ENCODE measurements around the gene TRAF7. TPM values are rescaled to one million over a fixed set of nuclear protein-coding genes. Genes with fewer than 3 reads are reported as not detected.
A peak's percentile ranks its signal among the peaks of the same experiment; 100 is the strongest.

The TRAF7 gene
- total RNA-seq, 1 donor from 2014 or later = 78.1 TPM

DNA sequence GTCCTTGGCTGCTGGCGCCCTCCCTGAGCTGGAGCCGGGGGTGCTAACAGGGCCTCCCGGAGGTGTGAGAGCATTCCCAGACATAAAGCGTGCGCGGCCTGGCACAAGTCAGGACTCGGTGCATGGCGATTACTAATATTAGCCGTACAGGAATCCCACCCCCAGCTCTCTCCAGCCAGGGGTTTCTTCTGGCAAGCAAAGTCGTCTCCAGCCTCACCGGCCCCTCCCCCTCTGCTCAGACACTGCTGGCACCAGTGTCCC, 35.8 kb downstream of the TRAF7 start:
- DNase-seq (ENCODE audit: extremely low spot score, unreplicated experiment) = no peak
- Mint-ChIP-seq H3K4me1 (ENCODE audit: unreplicated experiment) (no peaks in the 10 kb centered on the region), H3K36me3 (ENCODE audit: unreplicated experiment) (no peaks in the 10 kb centered on the region), H3K27me3 (ENCODE audit: unreplicated experiment) (peaks cover 6% of the 10 kb centered on the region), H3K4me3 (ENCODE audit: unreplicated experiment) (no peak overlapping the region), H3K27ac (ENCODE audit: unreplicated experiment) (no peak overlapping the region), H3K9me3 (ENCODE audit: unreplicated experiment) (no peaks in the 10 kb centered on the region)
- TF ChIP-seq, protein P1, sequence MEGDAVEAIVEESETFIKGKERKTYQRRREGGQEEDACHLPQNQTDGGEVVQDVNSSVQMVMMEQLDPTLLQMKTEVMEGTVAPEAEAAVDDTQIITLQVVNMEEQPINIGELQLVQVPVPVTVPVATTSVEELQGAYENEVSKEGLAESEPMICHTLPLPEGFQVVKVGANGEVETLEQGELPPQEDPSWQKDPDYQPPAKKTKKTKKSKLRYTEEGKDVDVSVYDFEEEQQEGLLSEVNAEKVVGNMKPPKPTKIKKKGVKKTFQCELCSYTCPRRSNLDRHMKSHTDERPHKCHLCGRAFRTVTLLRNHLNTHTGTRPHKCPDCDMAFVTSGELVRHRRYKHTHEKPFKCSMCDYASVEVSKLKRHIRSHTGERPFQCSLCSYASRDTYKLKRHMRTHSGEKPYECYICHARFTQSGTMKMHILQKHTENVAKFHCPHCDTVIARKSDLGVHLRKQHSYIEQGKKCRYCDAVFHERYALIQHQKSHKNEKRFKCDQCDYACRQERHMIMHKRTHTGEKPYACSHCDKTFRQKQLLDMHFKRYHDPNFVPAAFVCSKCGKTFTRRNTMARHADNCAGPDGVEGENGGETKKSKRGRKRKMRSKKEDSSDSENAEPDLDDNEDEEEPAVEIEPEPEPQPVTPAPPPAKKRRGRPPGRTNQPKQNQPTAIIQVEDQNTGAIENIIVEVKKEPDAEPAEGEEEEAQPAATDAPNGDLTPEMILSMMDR (IDR thresholded peaks at IDR 0.05) = no peak

DNA sequence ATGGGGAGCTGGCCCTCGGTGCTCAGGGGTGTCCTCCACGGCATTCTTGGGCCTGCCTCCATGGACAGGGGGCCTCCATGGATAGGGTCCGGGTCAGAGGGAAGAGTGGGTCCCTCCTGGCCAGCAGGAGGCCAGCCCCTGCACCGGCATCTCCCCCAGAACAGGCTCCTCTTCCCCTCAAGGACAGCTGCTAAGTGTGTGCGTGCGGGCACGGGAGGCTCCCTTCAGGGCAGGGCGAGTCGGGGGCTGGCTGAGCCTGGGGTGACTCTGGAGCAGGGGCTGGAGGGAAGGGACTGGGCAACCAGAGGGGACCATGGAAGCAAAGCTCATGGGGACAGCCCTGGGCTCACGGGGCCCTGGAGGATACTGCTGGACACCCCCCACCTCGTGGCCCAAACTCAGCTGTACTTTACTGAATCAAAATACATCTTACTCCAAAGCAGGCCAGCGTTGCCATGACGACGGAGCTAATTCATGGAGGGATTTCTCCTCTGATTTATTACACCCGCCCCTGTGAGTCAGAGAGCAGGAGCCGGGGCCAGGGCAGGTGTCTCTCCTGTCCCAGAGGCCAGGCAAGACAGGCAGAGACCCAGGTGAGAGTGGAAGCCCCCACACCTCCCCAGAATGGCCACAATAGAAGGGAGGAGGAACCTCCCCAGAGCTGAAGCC, 38.7 kb downstream of the TRAF7 start:
- TF ChIP-seq, protein P1 (IDR thresholded peaks at IDR 0.05) = no peak
- Mint-ChIP-seq H3K36me3 (ENCODE audit: unreplicated experiment) (no peaks in the 10 kb centered on the region), H3K9me3 (ENCODE audit: unreplicated experiment) (no peaks in the 10 kb centered on the region), H3K4me3 (ENCODE audit: unreplicated experiment) (no peak overlapping the region), H3K27ac (ENCODE audit: unreplicated experiment) (no peak overlapping the region), H3K4me1 (ENCODE audit: unreplicated experiment) (no peaks in the 10 kb centered on the region), H3K27me3 (ENCODE audit: unreplicated experiment) (peaks cover 11% of the 10 kb centered on the region)
- no peak for DNase-seq (ENCODE audit: extremely low spot score, unreplicated experiment)

DNA sequence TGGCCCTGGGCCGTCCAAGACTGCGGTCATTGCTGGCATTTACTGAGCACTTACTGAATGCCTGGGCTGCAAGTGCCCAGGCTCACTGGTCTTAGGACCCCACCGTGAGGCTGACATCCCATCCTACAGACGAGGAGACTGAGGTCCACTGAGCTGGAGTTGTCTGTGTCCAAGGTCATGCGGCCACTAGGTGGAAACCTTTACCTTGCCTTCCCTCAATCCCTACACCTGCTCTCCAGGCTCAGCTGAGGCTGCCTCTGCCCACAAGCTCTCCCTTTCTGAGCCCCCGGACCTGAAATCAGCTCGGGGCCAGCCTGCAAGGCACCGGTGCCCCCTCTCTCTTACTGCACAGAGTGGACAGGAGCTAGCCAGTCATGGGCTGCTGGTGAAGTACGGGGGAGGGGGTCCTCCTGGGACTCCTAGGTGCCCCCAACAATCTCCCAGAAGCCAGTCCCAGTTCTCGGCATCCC, 39.3 kb downstream of the TRAF7 start:
- TF ChIP-seq, protein P1 (IDR thresholded peaks at IDR 0.05) = peak; percentile 42
- DNase-seq (ENCODE audit: extremely low spot score, unreplicated experiment) = no peak
- Mint-ChIP-seq H3K36me3 (ENCODE audit: unreplicated experiment) (no peaks in the 10 kb centered on the region), H3K27me3 (ENCODE audit: unreplicated experiment) (peaks cover 11% of the 10 kb centered on the region), H3K4me3 (ENCODE audit: unreplicated experiment) (no peak overlapping the region), H3K9me3 (ENCODE audit: unreplicated experiment) (no peaks in the 10 kb centered on the region), H3K27ac (ENCODE audit: unreplicated experiment) (no peak overlapping the region), H3K4me1 (ENCODE audit: unreplicated experiment) (no peaks in the 10 kb centered on the region)

DNA sequence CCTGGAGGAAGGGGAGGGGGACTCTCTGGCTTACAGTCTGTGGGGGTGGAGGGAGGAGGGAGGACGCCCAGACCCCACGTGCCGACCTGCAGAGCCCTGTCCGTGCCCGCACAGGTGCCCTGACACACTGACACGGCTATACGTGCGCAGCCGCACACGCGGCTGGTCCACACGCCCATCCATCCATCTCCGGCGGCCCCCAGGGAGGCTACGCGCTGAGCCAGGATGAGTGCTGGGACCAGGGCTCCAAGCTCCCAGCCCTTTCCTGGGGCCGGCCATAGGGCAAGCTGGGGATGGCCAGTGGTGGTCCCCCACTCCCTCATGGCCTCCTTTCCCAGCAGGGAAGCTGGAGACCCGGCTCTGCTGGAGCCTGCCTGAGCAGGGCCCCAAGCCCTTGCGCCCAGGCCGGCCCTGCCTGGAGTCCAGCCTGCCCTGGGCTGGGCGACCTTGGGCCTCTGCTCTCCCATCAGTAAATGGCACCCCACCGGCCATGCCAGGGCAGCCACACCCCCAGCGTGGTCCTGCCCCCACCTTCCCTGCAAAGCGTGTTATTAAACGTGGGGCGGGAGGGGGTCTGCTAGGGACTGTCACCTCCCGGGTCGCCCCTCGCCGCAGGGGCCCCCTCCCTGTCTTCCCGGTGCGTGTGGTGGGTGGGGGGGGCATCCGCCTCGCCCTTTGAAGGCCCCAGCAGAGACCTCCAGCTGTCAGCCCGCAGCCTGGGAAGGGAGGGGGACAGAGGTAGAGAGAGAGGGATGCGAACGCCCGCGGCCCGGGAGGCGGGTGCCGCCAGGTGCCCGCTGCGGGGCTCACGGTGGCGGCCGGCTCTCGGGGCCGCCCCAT, 40.0 kb downstream of the TRAF7 start:
- H3K27me3 Mint-ChIP-seq (ENCODE audit: unreplicated experiment) = peaks cover 17% of the 10 kb centered on the region
- H3K36me3 Mint-ChIP-seq (ENCODE audit: unreplicated experiment) = no peaks in the 10 kb centered on the region
- DNase-seq (ENCODE audit: extremely low spot score, unreplicated experiment) = no peak
- H3K4me3 Mint-ChIP-seq (ENCODE audit: unreplicated experiment) = peak overlapping the region; percentile 62
- TF ChIP-seq, protein P1 (IDR thresholded peaks at IDR 0.05) = no peak
- H3K27ac Mint-ChIP-seq (ENCODE audit: unreplicated experiment) = no peak overlapping the region
- H3K4me1 Mint-ChIP-seq (ENCODE audit: unreplicated experiment) = no peaks in the 10 kb centered on the region
- no peaks in the 10 kb centered on the region for H3K9me3 Mint-ChIP-seq (ENCODE audit: unreplicated experiment)

Measured in osteocyte (in vitro differentiated cells).